HS-5 (cell line): ENCODE data around the gene LYST.
"Not testable (repeated sequence)": the region's sequence is repeated elsewhere in the genome, so short reads cannot be mapped to it uniquely, and the experiment has no call there.

Experiments
- DNase-seq: peaks from one replicate; pipeline ENCODE4 v3.0.0-alpha.2; 2012; ENCODE audit warnings: low read depth

Gene LYST

GRCh38 chr1:235637756-235638534, 228.8 kb downstream of the LYST start:
- no peak for DNase-seq

GRCh38 chr1:235635938-235636662, 230.6 kb downstream of the LYST start:
- DNase-seq: no peak

GRCh38 chr1:235632506-235633401, 234.0 kb downstream of the LYST start:
- DNase-seq: peak; percentile 44

GRCh38 chr1:235631816-235632215, 234.9 kb downstream of the LYST start:
- no peak for DNase-seq

- DNase-seq: no peak
Measured at GRCh38 chr1:235628316-235629005, 238.2 kb downstream of the LYST start.

- no peak for DNase-seq
Measured at GRCh38 chr1:235625831-235626230, 240.9 kb downstream of the LYST start.

- no peak for DNase-seq
Measured at GRCh38 chr1:235625340-235625739, 241.4 kb downstream of the LYST start.

- no peak for DNase-seq
Measured at GRCh38 chr1:235624721-235625333, 241.9 kb downstream of the LYST start.

- DNase-seq: no peak
Measured at GRCh38 chr1:235622936-235623779, 243.5 kb downstream of the LYST start.

GRCh38 chr1:235619149-235619548, 247.6 kb downstream of the LYST start:
- not testable (repeated sequence) for DNase-seq

- DNase-seq: peak; percentile 19
Measured at GRCh38 chr1:235617808-235618207, 248.9 kb downstream of the LYST start.

GRCh38 chr1:235617140-235617539, 249.6 kb downstream of the LYST start:
- no peak for DNase-seq

- no peak for DNase-seq
Measured at GRCh38 chr1:235614442-235614954, 252.2 kb downstream of the LYST start.

GRCh38 chr1:235613602-235614001, 253.1 kb downstream of the LYST start:
- DNase-seq: no peak

- DNase-seq: no peak
Measured at GRCh38 chr1:235612761-235613160, 253.9 kb downstream of the LYST start.
